ENCODE results near the gene CD151.

Gene CD151

GRCh38 chr11:797296-798092, 35.3 kb upstream of the CD151 start:
- DNase-seq (ENCODE audit: low spot score), result peak; percentile 87

GRCh38 chr11:798093-798713, 34.5 kb upstream of the CD151 start, which contains the start of gene SLC25A22:
Gene SLC25A22, minus strand, starts transcription at chr11:798281. Its CDS starts 3,275 bp downstream, at chr11:795006.
- peak; percentile 93 for DNase-seq (ENCODE audit: low spot score)

DNA sequence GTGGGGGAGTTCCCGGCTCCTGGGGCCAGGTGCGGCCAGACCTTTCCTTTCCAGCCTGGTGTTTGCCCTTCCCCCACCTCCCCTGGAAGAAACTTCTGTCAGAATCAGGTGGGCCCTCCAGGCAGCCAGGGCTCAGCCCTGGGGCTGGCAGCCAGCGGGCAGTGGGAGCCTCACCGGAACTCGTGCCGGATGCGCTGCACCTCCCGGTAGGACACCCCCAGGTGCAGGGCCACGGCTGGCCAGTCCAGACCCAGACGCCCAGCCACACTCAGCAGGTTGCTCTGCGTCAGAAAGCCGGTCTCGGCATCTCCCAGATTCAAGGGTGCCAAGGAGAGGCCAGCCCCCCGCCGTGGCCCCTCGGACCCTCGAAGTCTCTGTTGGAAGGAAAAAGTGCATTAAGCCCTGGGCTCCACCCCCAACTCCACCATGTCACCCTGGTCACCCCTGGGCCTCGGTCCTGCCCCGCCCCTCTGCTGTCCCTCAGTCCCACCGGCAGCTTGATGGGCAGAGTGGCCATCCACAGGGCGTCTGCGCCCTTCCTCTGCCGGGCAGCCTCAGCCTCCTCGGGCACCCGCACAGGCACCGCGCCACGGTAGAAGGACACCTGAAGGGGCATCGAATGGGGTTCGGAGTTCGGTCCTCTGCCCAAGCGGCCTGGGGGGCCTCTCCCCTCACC, 33.0 kb upstream of the CD151 start:
- no peak for DNase-seq (ENCODE audit: low spot score)

DNA sequence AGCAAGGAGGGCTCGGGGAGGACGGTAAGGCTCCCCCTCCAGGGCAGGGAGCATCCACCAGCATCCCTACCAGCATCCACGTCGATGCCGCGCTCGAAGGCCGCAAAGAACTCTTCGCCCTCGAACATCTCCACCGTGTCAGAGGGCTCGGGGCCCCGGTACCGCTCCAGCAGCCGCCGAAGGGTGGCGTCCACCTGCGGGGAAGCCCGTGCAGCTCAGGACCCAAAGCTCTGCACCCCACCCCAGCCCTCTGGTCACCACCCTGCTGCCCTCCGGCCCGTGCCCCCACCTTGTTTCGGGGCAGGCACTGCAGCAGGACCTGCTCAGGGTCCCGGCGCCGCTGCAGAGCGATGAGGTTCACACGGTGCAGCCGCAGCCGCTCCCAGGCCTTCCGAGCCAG, 32.3 kb upstream of the CD151 start:
- no peak for DNase-seq (ENCODE audit: low spot score)

- no peak for DNase-seq (ENCODE audit: low spot score)
Observed at GRCh38 chr11:801097-801780, 31.5 kb upstream of the CD151 start.

GRCh38 chr11:802018-802617, 30.6 kb upstream of the CD151 start:
- DNase-seq (ENCODE audit: low spot score), result no peak

DNA sequence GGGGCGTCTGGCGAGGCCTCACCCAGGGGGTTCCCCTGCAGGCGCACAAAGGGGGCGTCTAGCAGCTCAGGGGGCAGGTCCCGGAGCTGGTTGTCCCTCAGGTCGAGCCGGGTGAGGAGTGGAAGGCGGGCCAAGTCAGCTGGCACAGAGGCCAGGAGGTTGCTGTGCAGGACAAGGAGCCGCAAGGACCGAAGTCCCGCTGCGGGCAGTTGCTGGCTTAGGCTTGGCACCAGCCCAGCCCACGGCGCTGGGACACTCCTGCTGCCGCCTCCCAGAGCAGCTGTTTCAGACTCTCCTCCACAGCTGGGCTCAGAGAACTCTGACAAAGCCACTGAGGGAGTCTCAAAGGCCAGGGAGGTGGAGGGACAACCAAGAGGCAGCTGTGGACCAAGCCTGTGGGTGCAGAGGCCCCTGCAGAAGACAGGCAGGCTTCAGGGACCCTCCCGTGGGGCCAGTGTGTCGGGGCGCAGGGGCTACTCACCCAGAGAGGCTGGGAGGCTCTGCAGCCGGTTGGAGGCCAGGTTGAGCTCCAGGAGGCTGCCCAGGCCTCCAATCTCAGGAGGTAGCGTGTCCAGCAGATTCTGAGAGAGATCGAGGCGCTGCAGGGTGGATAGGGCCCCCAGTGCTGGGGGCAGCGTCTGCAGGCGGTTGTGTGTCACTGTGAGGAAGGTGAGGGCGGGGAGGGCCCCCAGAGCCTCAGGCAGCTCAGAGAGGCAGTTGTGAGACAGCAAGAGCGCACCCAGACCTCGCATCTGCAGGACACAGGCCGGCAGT, 29.9 kb upstream of the CD151 start:
- DNase-seq (ENCODE audit: low spot score), result no peak

- no peak for DNase-seq (ENCODE audit: low spot score)
Observed at GRCh38 chr11:803467-803742, 29.3 kb upstream of the CD151 start.

- DNase-seq (ENCODE audit: low spot score), result no peak
Observed at GRCh38 chr11:803770-804598, 28.8 kb upstream of the CD151 start.

GRCh38 chr11:804599-804964, 28.2 kb upstream of the CD151 start:
- DNase-seq (ENCODE audit: low spot score), result no peak

DNA sequence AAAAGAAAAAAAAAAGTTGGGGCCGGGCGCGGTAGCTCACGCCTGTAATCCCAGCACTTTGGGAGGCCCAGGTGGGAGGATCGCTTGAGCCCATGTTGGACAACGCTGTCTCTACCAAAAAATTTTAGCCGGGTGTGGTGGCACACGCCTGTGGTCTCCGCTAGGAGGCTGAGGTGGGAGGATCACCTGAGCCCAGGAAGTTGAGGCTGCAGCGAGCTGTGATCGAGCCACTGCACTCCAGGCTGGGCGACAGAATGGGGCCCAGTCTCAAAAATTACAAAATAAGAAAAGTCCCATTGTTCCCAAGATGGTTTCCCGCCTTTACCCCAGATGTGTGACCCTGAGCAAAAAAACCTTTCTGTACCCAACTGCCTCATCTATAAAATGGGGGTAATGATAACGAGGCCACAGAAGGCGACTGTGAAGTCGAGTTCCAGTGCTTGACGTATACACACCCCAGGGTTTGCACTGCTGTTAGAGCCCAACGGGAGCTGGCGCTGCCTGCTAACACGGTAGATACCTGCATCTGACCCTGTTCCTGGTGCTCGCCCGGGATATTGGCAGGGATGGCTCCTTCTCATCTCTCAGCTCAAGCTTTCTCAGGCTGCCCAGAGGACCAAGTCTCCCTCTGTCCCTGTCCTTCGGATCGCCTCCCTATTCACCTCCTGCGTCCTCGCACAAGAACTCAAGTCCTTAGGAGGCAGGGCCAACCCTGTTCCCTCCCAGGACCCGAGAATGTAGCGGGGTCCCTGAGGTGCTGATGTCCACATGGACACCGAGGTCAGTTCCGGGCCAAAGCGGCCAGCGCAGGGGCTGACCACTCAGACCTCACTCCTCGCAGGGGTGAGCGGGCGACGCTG, 24.1 kb upstream of the CD151 start:
- no peak for DNase-seq (ENCODE audit: low spot score)

DNA sequence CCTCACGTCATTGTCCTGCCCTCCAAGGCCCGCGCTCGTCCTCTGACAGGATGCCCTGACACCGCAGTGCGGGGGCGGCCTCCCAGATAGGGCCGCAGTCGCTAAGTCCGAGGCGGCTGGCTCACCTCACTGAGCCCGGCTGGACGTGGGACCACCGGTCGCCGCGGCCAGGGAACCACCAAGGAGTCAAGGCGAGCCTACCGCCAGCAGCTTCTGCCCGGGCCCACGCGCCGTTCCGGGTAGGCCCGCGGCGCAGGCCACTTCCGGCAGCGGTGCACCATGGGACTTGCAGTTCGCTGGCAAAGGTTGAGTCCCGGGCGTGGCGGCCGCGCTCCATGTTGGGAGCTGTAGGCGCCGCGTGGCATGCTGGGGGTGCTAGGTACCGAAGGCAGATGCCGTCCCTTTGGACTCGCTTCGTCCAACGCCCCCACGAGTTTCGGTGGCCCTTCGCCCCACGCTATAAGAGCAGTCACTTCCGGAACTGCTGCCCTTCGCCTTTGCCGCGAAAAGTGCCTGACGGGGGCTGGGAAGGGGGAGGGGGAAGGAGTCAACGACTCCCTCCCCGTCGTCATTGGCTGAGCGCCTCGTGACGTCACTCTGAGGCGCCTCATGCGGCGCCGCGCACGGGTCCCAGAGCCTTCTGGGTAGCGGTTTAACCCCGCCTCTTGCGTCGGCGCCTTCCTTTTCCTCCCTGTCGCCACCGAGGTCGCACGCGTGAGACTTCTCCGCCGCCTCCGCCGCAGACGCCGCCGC, 23.3 kb upstream of the CD151 start, which contains the start of gene RPLP2:
Gene RPLP2, plus strand, starts transcription at position 681 of the 753 bp plus-strand sequence. CDS start 268 bp downstream, outside the sequence.
- peak; percentile 93 for DNase-seq (ENCODE audit: low spot score)

GRCh38 chr11:810040-810567, 22.6 kb upstream of the CD151 start:
- no peak for DNase-seq (ENCODE audit: low spot score)

GRCh38 chr11:811446-812245, 21.1 kb upstream of the CD151 start:
- no peak for DNase-seq (ENCODE audit: low spot score)

DNA sequence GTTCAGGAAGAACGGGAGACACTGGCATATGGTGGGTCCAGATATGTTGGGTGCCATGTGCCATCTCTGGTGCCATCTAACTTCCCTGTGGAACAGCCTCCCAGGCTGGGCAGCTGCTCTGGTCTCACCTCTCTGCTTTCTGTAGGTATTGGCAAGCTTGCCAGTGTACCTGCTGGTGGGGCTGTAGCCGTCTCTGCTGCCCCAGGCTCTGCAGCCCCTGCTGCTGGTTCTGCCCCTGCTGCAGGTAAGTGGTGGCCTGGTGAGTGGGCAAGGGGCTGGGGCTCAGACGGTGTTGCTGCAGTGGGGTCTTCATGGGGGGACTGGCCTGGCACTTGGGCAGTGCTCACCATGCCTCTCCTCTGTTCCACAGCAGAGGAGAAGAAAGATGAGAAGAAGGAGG, 20.4 kb upstream of the CD151 start:
- no peak for DNase-seq (ENCODE audit: low spot score)

DNA sequence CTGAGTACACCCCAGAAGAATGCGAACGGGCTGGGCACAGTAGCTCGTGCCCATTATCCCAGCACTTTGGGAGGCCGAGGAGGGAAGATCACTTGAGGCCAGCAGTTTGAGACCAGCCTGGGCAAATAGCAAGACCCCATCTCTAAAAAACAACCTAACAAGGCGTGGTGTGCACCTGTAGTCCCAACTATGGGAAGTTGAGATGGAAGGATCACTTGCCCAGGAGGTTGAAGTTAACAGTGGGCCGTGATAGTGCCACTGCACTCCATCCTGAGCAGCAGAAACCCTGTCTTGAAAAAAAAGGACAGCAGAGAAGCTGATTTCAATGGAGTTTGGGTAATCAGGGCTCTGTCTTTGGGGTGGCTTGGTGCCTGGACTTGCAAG, 19.7 kb upstream of the CD151 start:
- DNase-seq (ENCODE audit: low spot score), result no peak

DNA sequence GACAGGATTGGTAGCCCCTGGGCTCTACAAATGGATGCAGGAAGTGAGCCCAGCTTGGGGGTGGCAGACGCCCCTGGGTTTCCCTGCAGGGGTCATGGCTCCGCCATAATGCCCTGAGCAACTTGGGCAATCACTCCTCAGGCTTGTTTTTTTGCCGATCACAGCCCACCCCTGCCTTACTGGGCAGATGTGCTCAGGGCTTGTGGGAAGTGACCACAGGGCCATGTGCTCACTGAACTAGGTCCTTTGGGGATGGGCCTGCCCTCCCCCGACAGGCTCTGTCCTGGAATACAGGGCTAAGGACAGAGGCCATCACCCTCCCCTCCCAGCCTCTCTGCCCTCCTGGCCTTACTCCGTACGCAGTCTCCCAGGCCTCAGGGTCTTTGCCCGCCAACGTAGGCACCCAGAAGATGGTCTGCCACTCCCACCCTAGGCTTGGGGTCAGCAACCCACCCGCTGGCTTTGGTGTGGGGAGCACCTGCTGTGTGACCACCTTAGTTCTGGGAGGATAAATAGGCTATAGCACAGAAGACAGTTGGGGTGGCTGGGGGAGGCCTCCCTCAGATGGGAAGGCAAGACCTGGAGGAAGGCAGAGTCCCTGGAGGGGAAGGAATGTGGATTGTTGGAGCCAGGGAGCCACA, 19.2 kb upstream of the CD151 start:
- DNase-seq (ENCODE audit: low spot score), result no peak

Measured in D341Med (cell line).